H9 (cell line): ENCODE data around the gene MAPRE3. TPM values are rescaled to one million over a fixed set of nuclear protein-coding genes. Genes with fewer than 3 reads are reported as not detected.

Experiments
- DNase-seq: peaks from one replicate; pipeline ENCODE4 v3.0.0-alpha.2; 2017
- H2AFZ ChIP-seq: one replicate; pipeline ENCODE4 v1.6.1; 2013; ENCODE audit warnings: mild to moderate bottlenecking, low read length, control low read depth, moderate library complexity
- H2AK5ac ChIP-seq: 2 replicates; pipeline ENCODE4 v1.6.1; 2013; ENCODE audit warnings: low read length, control low read depth, mixed read lengths; ENCODE audit not compliant: insufficient read length
- H2BK120ac ChIP-seq: one replicate; pipeline ENCODE4 v1.6.1; 2013; ENCODE audit warnings: low read depth, mild to moderate bottlenecking, low read length, control low read depth, inconsistent platforms; ENCODE audit not compliant: poor library complexity, severe bottlenecking
- H2BK12ac ChIP-seq: 2 replicates; pipeline ENCODE4 v1.6.1; 2013; ENCODE audit warnings: low read length, control low read depth, mixed read lengths, low read depth; ENCODE audit not compliant: insufficient read length
- H2BK15ac ChIP-seq: 2 replicates; pipeline ENCODE4 v1.6.1; 2013; ENCODE audit warnings: low read depth, low read length, control low read depth
- H2BK20ac ChIP-seq: one replicate; pipeline ENCODE4 v1.6.1; 2013; ENCODE audit warnings: low read depth, mild to moderate bottlenecking, low read length, control low read depth, inconsistent platforms; ENCODE audit not compliant: poor library complexity, severe bottlenecking
- H2BK5ac ChIP-seq: 2 replicates; pipeline ENCODE4 v1.6.1; 2013; ENCODE audit warnings: low read length, control low read depth, mixed read lengths; ENCODE audit not compliant: insufficient read length
- H3K14ac ChIP-seq: 2 replicates; pipeline ENCODE4 v1.6.1; 2013; ENCODE audit warnings: low read length, control low read depth; ENCODE audit not compliant: insufficient read depth
- H3K18ac ChIP-seq: 2 replicates; pipeline ENCODE4 v1.6.1; 2013; ENCODE audit warnings: low read depth, mild to moderate bottlenecking, mixed read lengths, low read length, control low read depth; ENCODE audit not compliant: insufficient read length
- H3K23ac ChIP-seq: 2 replicates; pipeline ENCODE4 v1.6.1; 2013; ENCODE audit warnings: low read length, control low read depth, mixed read lengths, low read depth; ENCODE audit not compliant: insufficient read length
- H3K23me2 ChIP-seq: 2 replicates; pipeline ENCODE4 v1.6.1; 2013; ENCODE audit warnings: low read depth, mild to moderate bottlenecking, mixed read lengths, low read length, control low read depth; ENCODE audit not compliant: insufficient read length, poor library complexity, severe bottlenecking
- H3K27ac ChIP-seq: 2 replicates; pipeline ENCODE4 v1.5.1; 2013; ENCODE audit warnings: low read length, control low read depth, mixed read lengths, low read depth; ENCODE audit not compliant: insufficient read length
- H3K27me3 ChIP-seq: 2 replicates; pipeline ENCODE4 v1.6.1; 2013; ENCODE audit warnings: low read length, control low read depth, inconsistent platforms; ENCODE audit not compliant: insufficient read depth
- H3K4ac ChIP-seq: 2 replicates; pipeline ENCODE4 v1.6.1; 2013; ENCODE audit warnings: low read depth, mild to moderate bottlenecking, control low read depth, inconsistent platforms, low read length, moderate library complexity
- H3K4me1 ChIP-seq: 2 replicates; pipeline ENCODE4 v1.6.1; 2013; ENCODE audit warnings: low read length, control low read depth, inconsistent platforms; ENCODE audit not compliant: insufficient read depth
- H3K4me2 ChIP-seq: 2 replicates; pipeline ENCODE4 v1.6.1; 2013; ENCODE audit warnings: low read length, control low read depth, mixed read lengths; ENCODE audit not compliant: insufficient read length, insufficient read depth
- H3K56ac ChIP-seq: 2 replicates; pipeline ENCODE4 v1.6.1; 2013; ENCODE audit warnings: low read depth, mild to moderate bottlenecking, mixed read lengths, low read length, control low read depth; ENCODE audit not compliant: insufficient read length
- H3K79me1 ChIP-seq: 2 replicates; pipeline ENCODE4 v1.6.1; 2013; ENCODE audit warnings: low read depth, mild to moderate bottlenecking, moderate library complexity, low read length, control low read depth, inconsistent platforms; ENCODE audit not compliant: insufficient read depth, poor library complexity, severe bottlenecking
- H3K79me2 ChIP-seq: 2 replicates; pipeline ENCODE4 v1.6.1; 2013; ENCODE audit warnings: low read length, control low read depth, inconsistent platforms; ENCODE audit not compliant: insufficient read depth
- H3K9ac ChIP-seq: 2 replicates; pipeline ENCODE4 v1.6.1; 2013; ENCODE audit warnings: low read length, control low read depth, mixed read lengths; ENCODE audit not compliant: insufficient read length; ENCODE audit errors: extremely low read depth
- H3K9me3 ChIP-seq: one replicate; pipeline ENCODE4 v1.6.1; 2013; ENCODE audit warnings: low read depth, low read length, inconsistent platforms; ENCODE audit not compliant: control insufficient read depth
- H3T11ph ChIP-seq: one replicate; pipeline ENCODE4 v1.6.1; 2013; ENCODE audit warnings: mild to moderate bottlenecking, low read length, control low read depth, inconsistent platforms
- H4K20me1 ChIP-seq: one replicate; pipeline ENCODE4 v1.6.1; 2013; ENCODE audit not compliant: control insufficient read depth, insufficient read length, insufficient read depth
- H4K5ac ChIP-seq: 2 replicates; pipeline ENCODE4 v1.6.1; 2013; ENCODE audit warnings: low read depth, mild to moderate bottlenecking, mixed read lengths, low read length, control low read depth; ENCODE audit not compliant: insufficient read length
- H4K8ac ChIP-seq: replicated peaks from 2 replicates; pipeline ENCODE4 v1.6.1; 2013; ENCODE audit warnings: low read length, control low read depth, mixed read lengths, low read depth; ENCODE audit not compliant: insufficient read length
- H4K91ac ChIP-seq: 2 replicates; pipeline ENCODE4 v1.6.1; 2013; ENCODE audit warnings: low read depth, mild to moderate bottlenecking, moderate library complexity, mixed read lengths, low read length, control low read depth; ENCODE audit not compliant: insufficient read length
- H3K27ac Mint-ChIP-seq, 3 experiments: 2 replicates in 2 of 3; 3 replicates in 1 of 3; pipeline ENCODE4 v1.8.0; 2020 to 2021; ENCODE audit warnings: mixed read lengths in 3 of 3, mild to moderate bottlenecking in 1 of 3, moderate library complexity in 1 of 3
- H3K27me3 Mint-ChIP-seq: 2 replicates; pipeline ENCODE4 v1.8.0; 2021; ENCODE audit warnings: low read depth, mild to moderate bottlenecking, moderate library complexity, mixed read lengths
- H3K36me3 Mint-ChIP-seq, 3 experiments: 2 replicates in 2 of 3; 3 replicates in 1 of 3; pipeline ENCODE4 v1.8.0; 2020 to 2021; ENCODE audit warnings: low read depth in 3 of 3, mixed read lengths in 3 of 3; ENCODE audit not compliant: insufficient read depth in 1 of 3
- H3K4me1 Mint-ChIP-seq, 2 experiments: 2 replicates each; pipeline ENCODE4 v1.8.0; 2020; ENCODE audit warnings: mixed read lengths in 2 of 2
- H3K4me3 Mint-ChIP-seq, 2 experiments: 2 replicates in 1 of 2; 3 replicates in 1 of 2; pipeline ENCODE4 v1.8.0; 2020 to 2021; ENCODE audit warnings: mild to moderate bottlenecking in 2 of 2, mixed read lengths in 2 of 2, moderate library complexity in 1 of 2
- H3K9me3 Mint-ChIP-seq, 2 experiments: 2 replicates in 1 of 2; 3 replicates in 1 of 2; pipeline ENCODE4 v1.8.0; 2020; ENCODE audit warnings: mild to moderate bottlenecking in 2 of 2, mixed read lengths in 2 of 2, moderate library complexity in 1 of 2
- CTCF ChIP-seq: fragments of 200-600 bp; sonication (generic); conservative IDR thresholded peaks from 3 replicates; pipeline ENCODE4 v1.8.0; 2021; ENCODE audit warnings: antibody characterized with exemption, mild to moderate bottlenecking
- WGBS: extraction: QIAGEN DNeasy Blood & Tissue Kit; methylation state at CpG from one replicate; pipeline ENCODE4 v1.1.7; 2013; ENCODE audit warnings: missing lambda C conversion rate, low lambda C conversion rate, mixed read lengths; ENCODE audit not compliant: insufficient read length; ENCODE audit errors: extremely low coverage; 5-methylcytosine and 5-hydroxymethylcytosine counted together
- total RNA-seq: library from RNA; stranded (reverse); gene quantifications from 2 replicates; pipeline ENCODE4 v1.2.1, GENCODE V29; 2021

The MAPRE3 gene
- total RNA-seq, 1 experiment from 2014 or later: 2.0 TPM

GRCh38 chr2:26948800-26949199 is 21.6 kb upstream of the MAPRE3 start:
- no peak overlapping the region for H4K8ac ChIP-seq
- H3T11ph ChIP-seq: no peak overlapping the region
- no peaks in the 10 kb centered on the region for H3K79me2 ChIP-seq
- no peak overlapping the region for H3K4ac ChIP-seq
- no peak overlapping the region for H3K18ac ChIP-seq
- no peaks in the 10 kb centered on the region for H3K27me3 ChIP-seq
- no peak overlapping the region for H2AFZ ChIP-seq
- Mint-ChIP-seq H3K27me3 (peaks cover 21% of the 10 kb centered on the region), H3K9me3 (no peaks in the 10 kb centered on the region), H3K4me3 (no peak overlapping the region), H3K27ac (no peak overlapping the region), H3K36me3 (peaks cover 0 to 14% (median 3%) of the 10 kb centered on the region in 3 experiments; a peak in 5 of 7 replicates), H3K4me1 (peaks cover 4 to 13% of the 10 kb centered on the region in 2 experiments)
- H3K14ac ChIP-seq: no peak overlapping the region
- H2AK5ac ChIP-seq: no peak overlapping the region
- no peak overlapping the region for H3K4me2 ChIP-seq
- H3K9me3 ChIP-seq: no peaks in the 10 kb centered on the region
- no peak overlapping the region for H3K27ac ChIP-seq
- no peak overlapping the region for H3K9ac ChIP-seq
- H3K23me2 ChIP-seq: no peaks in the 10 kb centered on the region
- no peak overlapping the region for H2BK5ac ChIP-seq
- peaks cover 2% of the 10 kb centered on the region for H4K20me1 ChIP-seq
- H4K5ac ChIP-seq: no peak overlapping the region
- H4K91ac ChIP-seq: no peak overlapping the region
- no peak overlapping the region for H2BK120ac ChIP-seq
- H3K4me1 ChIP-seq: no peaks in the 10 kb centered on the region
- no peak overlapping the region for H2BK20ac ChIP-seq
- H2BK12ac ChIP-seq: no peak overlapping the region
- no peak for TF ChIP-seq CTCF
- no peak overlapping the region for H3K56ac ChIP-seq
- no peaks in the 10 kb centered on the region for H3K79me1 ChIP-seq
- no peak for DNase-seq
- no peak overlapping the region for H2BK15ac ChIP-seq
- WGBS: no CpG with 5 or more reads among the region's 3 CpGs
- no peak overlapping the region for H3K23ac ChIP-seq
